Peyer's patch (tissue), 4 donors: Measurements from ENCODE around the gene AGAP5.

ENCODE experiments used
- CTCF ChIP-seq, 6 experiments: fragments of 450-650 bp in 4 of 6; fragments of 200-600 bp in 2 of 6; sonication (generic) in 1 of 6; IDR thresholded peaks; one replicate each; pipeline ENCODE4 v1.5.1; 2017 to 2019; ENCODE audit warnings: antibody characterized with exemption in 6 of 6, mild to moderate bottlenecking in 3 of 6, moderate library complexity in 1 of 6
- POLR2A ChIP-seq, 2 donors: fragments of 450-650 bp; IDR thresholded peaks; one replicate each; pipeline ENCODE4 v1.5.1; 2017; ENCODE audit warnings: antibody characterized with exemption in 2 of 2, mild to moderate bottlenecking in 2 of 2, moderate library complexity in 2 of 2

GRCh38 chr10:73650537-73651331 lies 47.2 kb downstream of the AGAP5 start:
- no peak for TF ChIP-seq POLR2A (IDR thresholded peaks at IDR 0.05)
- no peak for TF ChIP-seq CTCF (IDR thresholded peaks at IDR 0.05)
